GM12878 (cell line): ENCODE measurements around the gene NANOS2. TPM values are rescaled to one million over a fixed set of nuclear protein-coding genes. Genes with fewer than 3 reads are reported as not detected.

Experiments used
- ATAC-seq: fragments of 200-7000 bp; cut with Tn5 transposase; 3 replicates; pipeline ENCODE4 v1.9.1; 2020; ENCODE audit warnings: mild to moderate bottlenecking, moderate library complexity
- BruUV-seq: library from RNA; stranded (reverse); fragments of 400-500 nt; replicated peaks from 2 replicates; lab custom pipeline; 2021; lab: Mats Ljungman, UMichigan
- CTCF ChIA-PET: fragments of 300-600 bp; sonication (Branson Sonifier 250); formaldehyde crosslinking; extraction: SDS; loops from one replicate; lab custom pipeline; 2021; ENCODE audit warnings: inconsistent platforms; lab: Yijun Ruan, JAX
- POLR2A ChIA-PET: fragments of 350-600 bp; formaldehyde crosslinking; extraction: SDS; loops from one replicate; lab custom pipeline; 2021; ENCODE audit warnings: inconsistent platforms; lab: Charles Lee
- RAD21 ChIA-PET: fragments of 300-600 bp; sonication (Branson Sonifier 250); formaldehyde crosslinking; loops from one replicate; lab custom pipeline; 2023; ENCODE audit warnings: antibody characterized with exemption; ENCODE audit not compliant: unreplicated experiment; lab: Charles Lee
- SMC1A ChIA-PET: fragments of 300-600 bp; sonication (Branson Sonifier 250); formaldehyde crosslinking; loops from one replicate; lab custom pipeline; 2023; ENCODE audit not compliant: unreplicated experiment, uncharacterized antibody; lab: Charles Lee
- DNase-seq: peaks from one replicate; pipeline ENCODE4 v3.0.0-alpha.2; 2011; ENCODE audit warnings: low read depth, low spot score
- FAIRE-seq: peaks from 3 replicates; lab custom pipeline; 2011; peaks lifted over from hg19 to GRCh38; lab: Jason Lieb, UNC
- H2AFZ ChIP-seq: 2 replicates; pipeline ENCODE4 v1.6.0; 2011; ENCODE audit warnings: low read depth, low read length, control low read depth; ENCODE audit not compliant: control insufficient read depth
- H3K27ac ChIP-seq: 2 replicates; pipeline ENCODE4 v1.5.1; 2011; ENCODE audit warnings: control low read depth; ENCODE audit not compliant: control insufficient read depth, insufficient read depth
- H3K27me3 ChIP-seq, 2 experiments: replicated peaks in 1 of 2; 2 replicates each; pipeline versions ENCODE4 v1.6.0 to v1.6.1; 2011; ENCODE audit warnings: low read length in 1 of 2; ENCODE audit not compliant: control insufficient read depth in 2 of 2, insufficient read depth in 2 of 2
- H3K36me3 ChIP-seq, 2 experiments: 2 replicates each; pipeline ENCODE4 v1.5.1; 2011; ENCODE audit warnings: low read length in 1 of 2; ENCODE audit not compliant: control insufficient read depth in 2 of 2, insufficient read depth in 2 of 2
- H3K4me1 ChIP-seq: 2 replicates; pipeline ENCODE4 v1.6.1; 2011; ENCODE audit warnings: mild to moderate bottlenecking, low read length, moderate library complexity, mixed read lengths; ENCODE audit not compliant: control insufficient read depth, insufficient read depth
- H3K4me2 ChIP-seq: 2 replicates; pipeline ENCODE4 v1.6.0; 2011; ENCODE audit warnings: control low read depth; ENCODE audit not compliant: control insufficient read depth, insufficient read depth
- H3K4me3 ChIP-seq: fragments of 200-600 bp; sonication (generic); 2 replicates; pipeline ENCODE4 v1.5.1; 2016
- H3K79me2 ChIP-seq: 2 replicates; pipeline ENCODE4 v1.6.0; 2011; ENCODE audit warnings: low read length; ENCODE audit not compliant: control insufficient read depth, insufficient read depth
- H3K9ac ChIP-seq: 2 replicates; pipeline ENCODE4 v1.8.0; 2011; ENCODE audit warnings: low read length, control low read depth, mixed read lengths; ENCODE audit not compliant: control insufficient read depth, insufficient read depth
- H3K9me3 ChIP-seq: replicated peaks from 3 replicates; pipeline ENCODE4 v1.5.1; 2011; ENCODE audit warnings: mild to moderate bottlenecking, low read length; ENCODE audit not compliant: control insufficient read depth, insufficient read depth
- H4K20me1 ChIP-seq: 2 replicates; pipeline ENCODE4 v1.6.0; 2011; ENCODE audit not compliant: control insufficient read depth, insufficient read depth
- BCL3 ChIP-seq: IDR thresholded peaks from 2 replicates; pipeline ENCODE4 v1.6.1; 2011; ENCODE audit warnings: borderline replicate concordance, low read depth, mild to moderate bottlenecking, moderate library complexity, low read length; ENCODE audit not compliant: insufficient read depth, poor library complexity, severe bottlenecking
- CBFB ChIP-seq: IDR thresholded peaks from 2 replicates; pipeline ENCODE4 v1.6.1; 2016; ENCODE audit warnings: antibody characterized with exemption, low read depth
- JUNB ChIP-seq: IDR thresholded peaks from 2 replicates; pipeline ENCODE4 v1.6.1; 2016; ENCODE audit warnings: antibody characterized with exemption, mild to moderate bottlenecking
- MYB ChIP-seq: fragments of 150-350 bp; IDR thresholded peaks from 2 replicates; pipeline ENCODE4 v1.6.1; 2014; ENCODE audit warnings: mild to moderate bottlenecking, low read depth, low read length, borderline replicate concordance
- WGBS: methylation state at CpG from one replicate; pipeline ENCODE4 v1.1.6; 2016; ENCODE audit warnings: low lambda C conversion rate; ENCODE audit not compliant: insufficient replicate concordance, insufficient coverage; ENCODE audit errors: missing lambda C conversion rate; 5-methylcytosine and 5-hydroxymethylcytosine counted together
- in situ Hi-C: fragments of 300-500 bp; cut with MboI; formaldehyde crosslinking; loops from 9 replicates; pipeline ENCODE4 v1.14.3; 2018; ENCODE audit warnings: mixed read lengths
- intact Hi-C: fragments of 100-400 bp; cut with micrococcal nuclease; formaldehyde crosslinking; loops from one replicate; pipeline ENCODE4 v1.14.2; 2022; ENCODE audit not compliant: unreplicated experiment
- polyA plus RNA-seq, 11 experiments: library from polyadenylated mRNA; depleted of rRNA in 4 of 11; unstranded in 6 of 11; stranded (reverse) in 5 of 11; fragments of >200 nt; fragmentation: Nextera tagmentation in 4 of 11; fragmentation: Illumina TruSeq in 1 of 11; extraction: Ambion mirVana in 4 of 11; extraction: Trizol in 1 of 11; gene quantifications; 1 replicate in 1 of 11; 2 replicates in 10 of 11; pipeline versions ENCODE4 v1.2.1 to v1.2.3, GENCODE V29; 2011 to 2016; ENCODE audit warnings: inconsistent platforms in 2 of 11, missing spikeins in 2 of 11, low read depth in 1 of 11
- total RNA-seq, 4 experiments: library from RNA; depleted of rRNA in 3 of 4; stranded (reverse); fragments of >200 nt in 3 of 4; fragmentation: Illumina TruSeq in 1 of 4; extraction: Trizol in 1 of 4; gene quantifications; 2 replicates each; pipeline versions ENCODE4 v1.2.1 to v1.2.3, GENCODE V29; 2013 to 2021

Gene NANOS2
- total and polyA plus RNA-seq, 10 of the 15 experiments (the other 5 are each of a cell fraction or from before 2014, with no cell fraction given) = not detected

GRCh38 chr19:45883881-45884681 lies 30.5 kb downstream of the NANOS2 start (continued):
- no peak for TF ChIP-seq MYB
- TF ChIP-seq, all 136 proteins: peak for 2

- WGBS = 3% methylated on average over 5 of the region's 5 CpGs
- ATAC-seq (no peak), FAIRE-seq (no peak), DNase-seq (no peak)
- Histone ChIP-seq H2AFZ (no peak overlapping the region), H3K4me1 (peaks cover 26% of the 10 kb centered on the region), H3K27me3 (no peaks in the 10 kb centered on the region), H3K79me2 (peaks cover 10% of the 10 kb centered on the region), H3K27ac (no peak overlapping the region), H3K4me2 (0 out of 2 replicates have a peak overlapping the region, but pooled peaks have one; percentile 2), H3K4me3 (0 out of 2 replicates have a peak overlapping the region, but pooled peaks have one; percentile 49), H4K20me1 (no peaks in the 10 kb centered on the region), H3K9me3 (no peaks in the 10 kb centered on the region), H3K36me3 (peaks cover 0 to 1% of the 10 kb centered on the region in 2 experiments; a peak in 1 of 4 replicates), H3K9ac (no peak overlapping the region)
- CTCF ChIA-PET = interaction anchor here (2.1 to 9.1 kb wide), 3 partner anchors 20 to 145 kb away, joined by 6 to 194 read pairs (median 28); partner anchors contain the start of genes FOXA3 and SYMPK
- POLR2A ChIA-PET = interaction anchor here (0.5 to 9.0 kb wide), 3 partner anchors 20 to 193 kb away, joined by 3 to 178 read pairs (median 4); partner anchors contain the start of genes FOXA3 and SYMPK
- RAD21 ChIA-PET = interaction anchor here (2.6 to 7.6 kb wide), 2 partner anchors 19 to 114 kb away, joined by 9 to 159 read pairs; partner anchors contain the start of genes FOXA3, SIX5 and SYMPK
- no TSS peak for BruUV-seq
- in situ Hi-C loops = no loop called here
- SMC1A ChIA-PET = interaction anchor here (3.3 to 6.0 kb wide), 2 partner anchors 16 to 66 kb away, joined by 9 to 98 read pairs; partner anchors contain the start of genes FOXA3 and SYMPK
- TF ChIP-seq CBFB (0 out of 2 replicates have a peak, but pooled peaks have one; percentile 4), JUNB (peak; percentile 21; the same call in 1 of the 2 replicates), BCL3 (no peak)
- intact Hi-C loops = loop anchor here (1.0 kb wide), 1 partner anchor 66 kb away; no protein-coding TSS in a partner anchor
These were observed 31.0 kb downstream of the NANOS2 start for GRCh38 chr19:45883586-45883880.
